RWPE1 (cell line): ENCODE results near the gene CRAT.

Experiments used
- CTCF ChIA-PET: fragments of 350-600 bp; sonication (Branson Sonifier 250); formaldehyde crosslinking; extraction: SDS; loops from one replicate; lab custom pipeline; 2021; lab: Yijun Ruan, JAX
- POLR2A ChIA-PET: fragments of 400-600 bp; formaldehyde crosslinking; extraction: SDS; loops from one replicate; lab custom pipeline; 2020; ENCODE audit warnings: antibody characterized with exemption; ENCODE audit not compliant: low non-redundant PET; lab: Yijun Ruan, JAX
- DNase-seq: peaks from one replicate; pipeline ENCODE4 v3.0.0; 2012; ENCODE audit warnings: low spot score
- H3K27ac ChIP-seq: fragments of 450-650 bp; 2 replicates; pipeline ENCODE4 v1.5.1; 2017
- TF ChIP-seq, protein P1 (sequence below): fragments of 450-650 bp; conservative IDR thresholded peaks from 2 replicates; pipeline ENCODE4 v1.5.1; 2017; ENCODE audit warnings: low read depth, mild to moderate bottlenecking

The CRAT gene

DNA sequence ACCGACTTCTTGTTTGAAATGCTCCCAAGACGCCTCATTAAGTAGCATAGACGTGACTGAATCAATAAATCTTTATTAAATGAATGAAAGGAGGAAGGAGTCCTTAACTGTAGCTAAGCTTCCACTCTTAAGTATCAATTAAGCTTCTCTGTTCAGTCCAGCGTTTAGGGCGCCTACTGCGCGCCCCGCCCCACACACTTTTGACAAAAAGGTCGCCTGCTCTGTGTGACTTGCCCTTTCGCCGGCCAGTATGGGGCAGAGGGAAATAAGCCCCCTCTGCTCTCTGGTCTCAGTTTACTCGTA is 30.3 kb downstream of the CRAT start:
- H3K27ac ChIP-seq: peak overlapping the region; percentile 78
- POLR2A ChIA-PET: interaction anchor here (0.6 to 1.6 kb wide), 4 partner anchors 12 to 23 kb away, joined by 3 to 7 read pairs (median 4); no protein-coding TSS in a partner anchor
- CTCF ChIA-PET: interaction anchor here (0.6 to 0.9 kb wide), 4 partner anchors 8 to 544 kb away, joined by 3 read pairs; no protein-coding TSS in a partner anchor

DNA sequence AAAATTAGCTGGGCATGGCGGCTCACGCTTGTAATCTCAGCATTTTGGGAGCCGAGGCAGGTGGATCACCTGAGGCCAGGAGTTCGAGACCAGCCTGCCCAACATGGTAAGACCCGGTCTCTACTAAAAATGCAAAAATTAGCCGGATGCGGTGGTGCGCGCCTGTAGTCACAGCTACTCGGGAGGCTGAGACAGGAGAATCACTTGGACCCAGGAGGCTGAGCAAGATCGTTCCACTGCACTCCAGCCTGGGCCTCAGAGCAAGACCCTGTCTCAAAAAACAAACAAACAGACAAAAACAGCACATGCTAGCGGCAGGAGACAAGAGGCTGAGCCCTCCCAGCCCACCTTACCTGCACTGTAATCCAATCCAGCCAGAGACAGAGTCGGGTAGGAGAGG is 30.8 kb downstream of the CRAT start:
- ChIA-PET POLR2A (no interaction called here), CTCF (interaction anchor here (0.6 to 0.7 kb wide), 3 partner anchors 9 to 66 kb away, joined by 3 read pairs; no protein-coding TSS in a partner anchor)
- no peak for DNase-seq

More for the DNA sequence above, 30.3 kb downstream of the CRAT start:
- TF ChIP-seq, protein P1, sequence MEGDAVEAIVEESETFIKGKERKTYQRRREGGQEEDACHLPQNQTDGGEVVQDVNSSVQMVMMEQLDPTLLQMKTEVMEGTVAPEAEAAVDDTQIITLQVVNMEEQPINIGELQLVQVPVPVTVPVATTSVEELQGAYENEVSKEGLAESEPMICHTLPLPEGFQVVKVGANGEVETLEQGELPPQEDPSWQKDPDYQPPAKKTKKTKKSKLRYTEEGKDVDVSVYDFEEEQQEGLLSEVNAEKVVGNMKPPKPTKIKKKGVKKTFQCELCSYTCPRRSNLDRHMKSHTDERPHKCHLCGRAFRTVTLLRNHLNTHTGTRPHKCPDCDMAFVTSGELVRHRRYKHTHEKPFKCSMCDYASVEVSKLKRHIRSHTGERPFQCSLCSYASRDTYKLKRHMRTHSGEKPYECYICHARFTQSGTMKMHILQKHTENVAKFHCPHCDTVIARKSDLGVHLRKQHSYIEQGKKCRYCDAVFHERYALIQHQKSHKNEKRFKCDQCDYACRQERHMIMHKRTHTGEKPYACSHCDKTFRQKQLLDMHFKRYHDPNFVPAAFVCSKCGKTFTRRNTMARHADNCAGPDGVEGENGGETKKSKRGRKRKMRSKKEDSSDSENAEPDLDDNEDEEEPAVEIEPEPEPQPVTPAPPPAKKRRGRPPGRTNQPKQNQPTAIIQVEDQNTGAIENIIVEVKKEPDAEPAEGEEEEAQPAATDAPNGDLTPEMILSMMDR: no peak
- no peak for DNase-seq

DNA sequence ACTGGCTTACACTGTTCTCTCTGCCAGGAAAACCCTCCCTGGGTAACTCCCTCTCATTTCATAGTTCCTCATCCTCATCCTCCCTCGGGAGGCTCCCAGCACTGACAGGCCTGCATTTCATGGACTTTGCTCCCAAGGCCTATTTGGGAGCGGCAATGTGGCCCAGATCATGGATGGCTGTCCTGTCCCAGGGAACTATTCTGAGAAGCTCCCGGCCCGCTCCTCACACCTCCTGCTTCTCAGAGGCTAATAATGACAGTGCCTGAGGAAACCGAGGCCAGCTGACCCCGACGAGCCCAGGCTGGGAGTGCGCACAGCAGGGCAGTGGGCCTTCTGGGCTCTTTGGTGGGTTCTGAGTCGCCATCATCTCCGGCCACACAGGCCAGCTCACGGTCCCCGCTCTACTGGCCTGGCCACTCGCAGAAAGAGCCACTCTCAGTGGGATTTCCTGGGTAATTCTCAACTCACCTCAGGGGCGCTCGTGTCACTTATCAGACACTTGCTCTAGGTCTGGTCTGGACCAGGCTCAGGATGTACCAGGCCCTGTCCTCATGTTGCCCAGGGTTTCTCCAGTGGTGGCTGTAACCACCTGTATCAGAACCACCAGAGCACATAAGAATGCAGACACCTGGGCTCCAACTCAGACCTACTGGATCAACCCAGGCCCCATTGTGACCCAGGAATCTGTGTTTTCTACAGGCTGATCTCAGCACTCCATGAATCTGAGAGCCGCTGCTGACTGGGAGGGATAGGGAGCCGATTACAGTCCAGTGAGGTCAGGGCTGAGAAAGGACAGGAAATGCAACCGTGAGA is 31.7 kb downstream of the CRAT start:
- CTCF ChIA-PET: interaction anchor here (0.6 to 0.7 kb wide), 2 partner anchors 13 to 17 kb away, joined by 4 to 5 read pairs; no protein-coding TSS in a partner anchor

More for the DNA sequence above, 30.8 kb downstream of the CRAT start:
- TF ChIP-seq, protein P1: no peak
- peak overlapping the region; percentile 78 for H3K27ac ChIP-seq

DNA sequence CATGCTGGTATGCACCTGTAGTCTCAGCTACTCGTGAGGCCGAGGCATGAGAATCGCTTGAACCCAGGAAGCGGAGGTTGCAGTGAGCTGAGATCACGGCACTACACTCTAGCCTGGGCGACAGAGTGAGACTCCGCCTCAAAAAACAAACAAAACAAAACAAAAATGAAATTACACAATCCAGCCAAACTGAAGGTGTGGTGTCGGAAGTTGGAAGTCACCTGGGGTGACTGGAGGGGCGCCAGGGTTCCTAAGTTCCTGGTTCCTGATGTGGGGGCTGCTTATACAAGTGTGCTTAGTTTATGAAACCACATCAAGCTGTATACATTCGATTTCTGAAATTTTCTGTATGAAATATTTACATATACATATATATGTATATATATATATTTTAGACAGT is 33.4 kb downstream of the CRAT start:
- DNase-seq: no peak
- TF ChIP-seq, protein P1: no peak
- H3K27ac ChIP-seq: 0 out of 2 replicates have a peak overlapping the region, but pooled peaks have one; percentile 2
- ChIA-PET CTCF (interaction anchor here (0.7 kb wide), 1 partner anchor 35 kb away, joined by 3 read pairs; no protein-coding TSS in a partner anchor), POLR2A (no interaction called here)

More for the DNA sequence above, 31.7 kb downstream of the CRAT start:
- TF ChIP-seq, protein P1: no peak
- peak overlapping the region; percentile 78 for H3K27ac ChIP-seq
- POLR2A ChIA-PET: no interaction called here
- DNase-seq: no peak

DNA sequence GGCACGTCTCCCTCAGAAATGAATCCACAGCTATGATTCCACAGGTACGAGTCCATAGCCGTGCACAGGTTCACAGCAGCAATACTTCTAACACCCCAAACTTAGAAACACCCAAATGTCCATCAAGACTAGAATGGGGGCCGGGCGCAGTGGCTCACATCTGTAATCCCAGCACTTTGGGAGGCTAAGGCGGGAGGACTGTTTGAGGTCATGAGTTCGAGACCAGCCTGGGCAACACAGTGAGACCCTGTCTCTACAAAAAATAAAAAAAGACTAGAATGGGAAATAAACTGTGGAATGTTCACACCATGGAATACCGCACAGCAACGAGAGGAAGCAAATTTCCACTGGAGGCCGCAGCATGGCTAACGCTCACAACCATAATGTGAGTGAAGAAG is 34.0 kb downstream of the CRAT start:
- H3K27ac ChIP-seq: peak overlapping the region; percentile 2; the same call in 1 of the 2 replicates
- TF ChIP-seq, protein P1: no peak
- ChIA-PET POLR2A (no interaction called here), CTCF (no interaction called here)
- no peak for DNase-seq

DNA sequence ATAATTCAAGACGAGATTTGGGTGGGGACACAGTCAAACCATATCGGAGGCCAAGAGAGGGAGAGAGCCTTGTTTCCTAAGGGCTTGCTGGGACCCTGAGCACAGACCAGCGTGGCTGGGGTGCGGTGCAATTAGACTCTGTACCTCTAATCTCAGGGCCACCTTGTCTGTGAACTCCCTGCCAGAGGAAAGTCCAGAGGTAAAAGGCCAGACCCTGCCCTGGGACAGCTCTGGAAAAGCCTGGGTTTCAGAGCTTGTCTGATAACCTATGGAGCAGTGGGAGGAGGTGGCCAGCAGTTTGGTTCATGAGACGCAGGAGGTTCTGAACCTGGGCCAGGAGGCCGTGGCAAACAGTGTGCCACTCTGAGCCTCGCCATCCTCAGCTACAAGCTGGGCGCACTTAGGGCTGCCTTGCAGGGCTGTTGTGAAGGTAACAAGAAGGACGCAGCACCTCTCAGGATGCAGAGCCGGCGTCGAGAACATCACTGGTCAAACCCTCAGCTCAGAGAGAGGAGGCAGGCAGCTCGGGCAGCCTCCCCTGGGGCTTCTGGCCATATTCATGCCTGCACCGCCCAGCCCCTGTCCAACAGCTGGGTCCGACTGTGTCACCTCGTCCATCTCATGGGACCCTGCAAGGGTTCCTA is 34.5 kb downstream of the CRAT start:
- H3K27ac ChIP-seq: peak overlapping the region; percentile 2; the same call in 1 of the 2 replicates
- no peak for DNase-seq
- TF ChIP-seq, protein P1: no peak
- CTCF ChIA-PET: no interaction called here
- POLR2A ChIA-PET: no interaction called here
